WTC11 (cell line): ENCODE measurements around the gene CHKA. TPM values are rescaled to one million over a fixed set of nuclear protein-coding genes. Genes with fewer than 3 reads are reported as not detected.
A peak's percentile ranks its signal among the peaks of the same experiment; 100 is the strongest.

Experiments used
- ATAC-seq: fragments of 200-7000 bp; cut with Tn5 transposase; 2 replicates; pipeline ENCODE4 v1.10.0; 2021; ENCODE audit warnings: mild to moderate bottlenecking, moderate library complexity
- CTCF ChIA-PET: fragments of 300-600 bp; sonication (Branson Sonifier 250); formaldehyde crosslinking; loops from one replicate; lab custom pipeline; 2021; ENCODE audit warnings: antibody characterized with exemption; lab: Charles Lee
- POLR2A ChIA-PET: fragments of 350-600 bp; sonication (Branson Sonifier 250); formaldehyde crosslinking; loops from one replicate; lab custom pipeline; 2021; ENCODE audit warnings: antibody characterized with exemption; lab: Charles Lee
- DNase-seq: peaks from one replicate; pipeline ENCODE4 v3.0.0; 2021; ENCODE audit warnings: low spot score
- H3K27ac Mint-ChIP-seq: 2 replicates; pipeline ENCODE4 v1.8.0; 2021; ENCODE audit warnings: mixed read lengths
- H3K27me3 Mint-ChIP-seq: 2 replicates; pipeline ENCODE4 v1.8.0; 2021; ENCODE audit warnings: low read depth, mild to moderate bottlenecking, moderate library complexity, mixed read lengths
- H3K36me3 Mint-ChIP-seq: 2 replicates; pipeline ENCODE4 v1.8.0; 2021; ENCODE audit warnings: mixed read lengths
- H3K4me1 Mint-ChIP-seq: 2 replicates; pipeline ENCODE4 v1.8.0; 2022; ENCODE audit warnings: mixed read lengths
- H3K4me3 Mint-ChIP-seq: 2 replicates; pipeline ENCODE4 v1.8.0; 2021; ENCODE audit warnings: mild to moderate bottlenecking, moderate library complexity, mixed read lengths
- H3K9me3 Mint-ChIP-seq: 2 replicates; pipeline ENCODE4 v1.8.0; 2021; ENCODE audit warnings: mixed read lengths
- CBFB ChIP-seq: sonication (generic); formaldehyde crosslinking; IDR thresholded peaks from 2 replicates; pipeline ENCODE4 v1.8.1; 2022; ENCODE audit warnings: mild to moderate bottlenecking, low read depth, missing genetic modification reagents
- ELF4 ChIP-seq: sonication (generic); formaldehyde crosslinking; IDR thresholded peaks from 2 replicates; pipeline ENCODE4 v1.8.1; 2022; ENCODE audit warnings: low read depth, mild to moderate bottlenecking, moderate library complexity, missing genetic modification reagents
- FOXP1 ChIP-seq: sonication (generic); formaldehyde crosslinking; IDR thresholded peaks from 2 replicates; pipeline ENCODE4 v1.8.0; 2022; ENCODE audit warnings: missing genetic modification reagents, mild to moderate bottlenecking, moderate library complexity, borderline replicate concordance
- GRHL2 ChIP-seq: fragments of 250-450 bp; sonication (Bioruptor Pico); IDR thresholded peaks from 2 replicates; pipeline ENCODE4 v1.8.0; 2022; ENCODE audit warnings: mild to moderate bottlenecking, moderate library complexity; ENCODE audit not compliant: insufficient replicate concordance, severe bottlenecking
- HMGA2 ChIP-seq: fragments of 250-450 bp; sonication (Bioruptor Pico); IDR thresholded peaks from 2 replicates; pipeline ENCODE4 v1.4.0; 2021; ENCODE audit warnings: mild to moderate bottlenecking, moderate library complexity
- JAZF1 ChIP-seq: fragments of 250-450 bp; sonication (Bioruptor Pico); IDR thresholded peaks from 2 replicates; pipeline ENCODE4 v1.9.0; 2021; ENCODE audit warnings: moderate library complexity, mild to moderate bottlenecking, inconsistent platforms
- OVOL2 ChIP-seq: fragments of 250-450 bp; sonication (Bioruptor Pico); IDR thresholded peaks from 2 replicates; pipeline ENCODE4 v1.9.0; 2021; ENCODE audit warnings: mild to moderate bottlenecking, borderline replicate concordance
- TCF7 ChIP-seq: sonication (generic); formaldehyde crosslinking; IDR thresholded peaks from 2 replicates; pipeline ENCODE4 v1.8.0; 2022; ENCODE audit warnings: mild to moderate bottlenecking, low read depth, missing genetic modification reagents, moderate library complexity
- ZNF138 ChIP-seq: sonication (generic); formaldehyde crosslinking; conservative IDR thresholded peaks from 2 replicates; pipeline ENCODE4 v1.8.1; 2022; ENCODE audit warnings: mild to moderate bottlenecking, moderate library complexity, missing genetic modification reagents
- ZNF671 ChIP-seq: fragments of 250-450 bp; sonication (Bioruptor Pico); IDR thresholded peaks from 2 replicates; pipeline ENCODE4 v1.8.0; 2021; ENCODE audit warnings: mild to moderate bottlenecking
- total RNA-seq: library from RNA; stranded (reverse); gene quantifications from 3 replicates; pipeline ENCODE4 v1.2.3, GENCODE V29; 2021
- TF ChIP-seq, protein P1 (sequence below): sonication (generic); formaldehyde crosslinking; IDR thresholded peaks from 2 replicates; pipeline ENCODE4 v1.8.0; 2023; ENCODE audit warnings: mild to moderate bottlenecking, missing genetic modification reagents
- TF ChIP-seq, protein P2 (sequence below): fragments of 250-450 bp; sonication (Bioruptor Pico); IDR thresholded peaks from 2 replicates; pipeline ENCODE4 v1.9.0; 2021; ENCODE audit warnings: moderate library complexity, mild to moderate bottlenecking, inconsistent platforms, borderline replicate concordance
- TF ChIP-seq, protein P3 (sequence below): fragments of 250-450 bp; sonication (Bioruptor Pico); IDR thresholded peaks from 2 replicates; pipeline ENCODE4 v1.8.0; 2021; ENCODE audit warnings: mild to moderate bottlenecking
- TF ChIP-seq, protein P4 (sequence below): fragments of 250-450 bp; sonication (Bioruptor Pico); IDR thresholded peaks from 2 replicates; pipeline ENCODE4 v1.9.0; 2021; ENCODE audit warnings: mild to moderate bottlenecking, borderline replicate concordance
- TF ChIP-seq, protein P5 (sequence below): sonication (generic); formaldehyde crosslinking; IDR thresholded peaks from 2 replicates; pipeline ENCODE4 v1.8.1; 2023; ENCODE audit warnings: mild to moderate bottlenecking, missing genetic modification reagents
- TF ChIP-seq, protein P6 (sequence below): sonication (generic); formaldehyde crosslinking; IDR thresholded peaks from 2 replicates; pipeline ENCODE4 v1.8.1; 2022; ENCODE audit warnings: low read depth, missing genetic modification reagents, borderline replicate concordance
- TF ChIP-seq, protein P7 (sequence below): sonication (generic); formaldehyde crosslinking; IDR thresholded peaks from 2 replicates; pipeline ENCODE4 v1.8.0; 2022; ENCODE audit warnings: mild to moderate bottlenecking, missing genetic modification reagents

The CHKA gene
- total RNA-seq, 1 experiment from 2014 or later = 76.1 TPM

DNA sequence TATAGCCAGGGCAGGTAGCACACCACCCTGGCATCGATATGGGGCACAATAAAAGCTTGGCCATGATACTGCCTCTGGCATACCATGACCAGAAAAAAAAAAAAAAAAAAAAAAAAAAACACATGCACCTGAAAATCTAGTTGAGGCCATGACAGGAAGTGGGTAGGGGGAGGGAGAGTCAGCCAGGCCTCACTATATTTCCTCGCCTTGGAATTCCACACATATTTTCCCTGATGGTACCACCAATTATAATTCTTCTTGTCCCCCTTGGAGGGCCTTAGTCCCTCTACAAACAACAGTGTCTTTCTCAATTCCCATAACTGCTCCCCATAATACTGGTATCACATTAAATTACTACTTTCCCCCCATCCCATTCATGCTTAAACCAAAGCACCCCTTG, 12.6 kb upstream of the CHKA start (continued):
- TF ChIP-seq, protein P1, sequence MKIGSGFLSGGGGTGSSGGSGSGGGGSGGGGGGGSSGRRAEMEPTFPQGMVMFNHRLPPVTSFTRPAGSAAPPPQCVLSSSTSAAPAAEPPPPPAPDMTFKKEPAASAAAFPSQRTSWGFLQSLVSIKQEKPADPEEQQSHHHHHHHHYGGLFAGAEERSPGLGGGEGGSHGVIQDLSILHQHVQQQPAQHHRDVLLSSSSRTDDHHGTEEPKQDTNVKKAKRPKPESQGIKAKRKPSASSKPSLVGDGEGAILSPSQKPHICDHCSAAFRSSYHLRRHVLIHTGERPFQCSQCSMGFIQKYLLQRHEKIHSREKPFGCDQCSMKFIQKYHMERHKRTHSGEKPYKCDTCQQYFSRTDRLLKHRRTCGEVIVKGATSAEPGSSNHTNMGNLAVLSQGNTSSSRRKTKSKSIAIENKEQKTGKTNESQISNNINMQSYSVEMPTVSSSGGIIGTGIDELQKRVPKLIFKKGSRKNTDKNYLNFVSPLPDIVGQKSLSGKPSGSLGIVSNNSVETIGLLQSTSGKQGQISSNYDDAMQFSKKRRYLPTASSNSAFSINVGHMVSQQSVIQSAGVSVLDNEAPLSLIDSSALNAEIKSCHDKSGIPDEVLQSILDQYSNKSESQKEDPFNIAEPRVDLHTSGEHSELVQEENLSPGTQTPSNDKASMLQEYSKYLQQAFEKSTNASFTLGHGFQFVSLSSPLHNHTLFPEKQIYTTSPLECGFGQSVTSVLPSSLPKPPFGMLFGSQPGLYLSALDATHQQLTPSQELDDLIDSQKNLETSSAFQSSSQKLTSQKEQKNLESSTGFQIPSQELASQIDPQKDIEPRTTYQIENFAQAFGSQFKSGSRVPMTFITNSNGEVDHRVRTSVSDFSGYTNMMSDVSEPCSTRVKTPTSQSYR (CRISPR knock-in tag) = no peak
- TF ChIP-seq ELF4 (CRISPR knock-in tag) (no peak), FOXP1 (CRISPR knock-in tag) (no peak), ZNF671 (CRISPR knock-in tag) (no peak), CBFB (CRISPR knock-in tag) (no peak)

DNA sequence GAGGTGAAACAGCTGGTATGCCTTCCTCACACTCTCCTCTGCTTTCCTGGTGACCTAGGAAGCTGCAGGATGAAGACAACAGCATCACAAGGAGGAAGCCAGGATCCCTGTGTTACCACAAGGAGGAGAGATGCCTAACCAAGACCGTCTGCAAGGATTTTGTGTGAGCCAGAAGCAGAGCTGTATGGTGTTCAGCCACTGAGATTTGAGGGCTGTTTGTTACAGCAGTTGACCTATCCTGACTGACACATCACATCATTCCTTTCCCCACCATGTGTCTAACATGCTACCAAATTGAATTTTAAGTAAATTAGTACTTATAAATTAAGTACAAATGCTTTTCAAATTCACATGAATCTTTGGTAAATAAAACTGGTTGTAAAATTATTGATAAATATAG, 8.9 kb upstream of the CHKA start:
- Mint-ChIP-seq H3K27me3 (peaks cover 13% of the 10 kb centered on the region), H3K27ac (no peak overlapping the region), H3K4me3 (no peak overlapping the region), H3K36me3 (peaks cover 44% of the 10 kb centered on the region), H3K9me3 (peaks cover 45% of the 10 kb centered on the region), H3K4me1 (peaks cover 41% of the 10 kb centered on the region)
- TF ChIP-seq GRHL2 (CRISPR knock-in tag) (no peak), JAZF1 (no peak), OVOL2 (CRISPR knock-in tag) (no peak)
- TF ChIP-seq, protein P2, sequence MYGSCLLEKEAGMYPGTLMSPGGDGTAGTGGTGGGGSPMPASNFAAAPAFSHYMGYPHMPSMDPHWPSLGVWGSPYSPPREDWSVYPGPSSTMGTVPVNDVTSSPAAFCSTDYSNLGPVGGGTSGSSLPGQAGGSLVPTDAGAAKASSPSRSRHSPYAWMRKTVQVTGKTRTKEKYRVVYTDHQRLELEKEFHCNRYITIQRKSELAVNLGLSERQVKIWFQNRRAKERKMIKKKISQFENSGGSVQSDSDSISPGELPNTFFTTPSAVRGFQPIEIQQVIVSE (CRISPR knock-in tag) = no peak
- TF ChIP-seq, protein P3, sequence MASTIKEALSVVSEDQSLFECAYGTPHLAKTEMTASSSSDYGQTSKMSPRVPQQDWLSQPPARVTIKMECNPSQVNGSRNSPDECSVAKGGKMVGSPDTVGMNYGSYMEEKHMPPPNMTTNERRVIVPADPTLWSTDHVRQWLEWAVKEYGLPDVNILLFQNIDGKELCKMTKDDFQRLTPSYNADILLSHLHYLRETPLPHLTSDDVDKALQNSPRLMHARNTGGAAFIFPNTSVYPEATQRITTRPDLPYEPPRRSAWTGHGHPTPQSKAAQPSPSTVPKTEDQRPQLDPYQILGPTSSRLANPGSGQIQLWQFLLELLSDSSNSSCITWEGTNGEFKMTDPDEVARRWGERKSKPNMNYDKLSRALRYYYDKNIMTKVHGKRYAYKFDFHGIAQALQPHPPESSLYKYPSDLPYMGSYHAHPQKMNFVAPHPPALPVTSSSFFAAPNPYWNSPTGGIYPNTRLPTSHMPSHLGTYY = no peak
- TF ChIP-seq, protein P4, sequence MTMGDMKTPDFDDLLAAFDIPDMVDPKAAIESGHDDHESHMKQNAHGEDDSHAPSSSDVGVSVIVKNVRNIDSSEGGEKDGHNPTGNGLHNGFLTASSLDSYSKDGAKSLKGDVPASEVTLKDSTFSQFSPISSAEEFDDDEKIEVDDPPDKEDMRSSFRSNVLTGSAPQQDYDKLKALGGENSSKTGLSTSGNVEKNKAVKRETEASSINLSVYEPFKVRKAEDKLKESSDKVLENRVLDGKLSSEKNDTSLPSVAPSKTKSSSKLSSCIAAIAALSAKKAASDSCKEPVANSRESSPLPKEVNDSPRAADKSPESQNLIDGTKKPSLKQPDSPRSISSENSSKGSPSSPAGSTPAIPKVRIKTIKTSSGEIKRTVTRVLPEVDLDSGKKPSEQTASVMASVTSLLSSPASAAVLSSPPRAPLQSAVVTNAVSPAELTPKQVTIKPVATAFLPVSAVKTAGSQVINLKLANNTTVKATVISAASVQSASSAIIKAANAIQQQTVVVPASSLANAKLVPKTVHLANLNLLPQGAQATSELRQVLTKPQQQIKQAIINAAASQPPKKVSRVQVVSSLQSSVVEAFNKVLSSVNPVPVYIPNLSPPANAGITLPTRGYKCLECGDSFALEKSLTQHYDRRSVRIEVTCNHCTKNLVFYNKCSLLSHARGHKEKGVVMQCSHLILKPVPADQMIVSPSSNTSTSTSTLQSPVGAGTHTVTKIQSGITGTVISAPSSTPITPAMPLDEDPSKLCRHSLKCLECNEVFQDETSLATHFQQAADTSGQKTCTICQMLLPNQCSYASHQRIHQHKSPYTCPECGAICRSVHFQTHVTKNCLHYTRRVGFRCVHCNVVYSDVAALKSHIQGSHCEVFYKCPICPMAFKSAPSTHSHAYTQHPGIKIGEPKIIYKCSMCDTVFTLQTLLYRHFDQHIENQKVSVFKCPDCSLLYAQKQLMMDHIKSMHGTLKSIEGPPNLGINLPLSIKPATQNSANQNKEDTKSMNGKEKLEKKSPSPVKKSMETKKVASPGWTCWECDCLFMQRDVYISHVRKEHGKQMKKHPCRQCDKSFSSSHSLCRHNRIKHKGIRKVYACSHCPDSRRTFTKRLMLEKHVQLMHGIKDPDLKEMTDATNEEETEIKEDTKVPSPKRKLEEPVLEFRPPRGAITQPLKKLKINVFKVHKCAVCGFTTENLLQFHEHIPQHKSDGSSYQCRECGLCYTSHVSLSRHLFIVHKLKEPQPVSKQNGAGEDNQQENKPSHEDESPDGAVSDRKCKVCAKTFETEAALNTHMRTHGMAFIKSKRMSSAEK (CRISPR knock-in tag) = no peak
- no peak for ATAC-seq
- no peak for DNase-seq
- CTCF ChIA-PET = no interaction called here
- POLR2A ChIA-PET = no interaction called here

DNA sequence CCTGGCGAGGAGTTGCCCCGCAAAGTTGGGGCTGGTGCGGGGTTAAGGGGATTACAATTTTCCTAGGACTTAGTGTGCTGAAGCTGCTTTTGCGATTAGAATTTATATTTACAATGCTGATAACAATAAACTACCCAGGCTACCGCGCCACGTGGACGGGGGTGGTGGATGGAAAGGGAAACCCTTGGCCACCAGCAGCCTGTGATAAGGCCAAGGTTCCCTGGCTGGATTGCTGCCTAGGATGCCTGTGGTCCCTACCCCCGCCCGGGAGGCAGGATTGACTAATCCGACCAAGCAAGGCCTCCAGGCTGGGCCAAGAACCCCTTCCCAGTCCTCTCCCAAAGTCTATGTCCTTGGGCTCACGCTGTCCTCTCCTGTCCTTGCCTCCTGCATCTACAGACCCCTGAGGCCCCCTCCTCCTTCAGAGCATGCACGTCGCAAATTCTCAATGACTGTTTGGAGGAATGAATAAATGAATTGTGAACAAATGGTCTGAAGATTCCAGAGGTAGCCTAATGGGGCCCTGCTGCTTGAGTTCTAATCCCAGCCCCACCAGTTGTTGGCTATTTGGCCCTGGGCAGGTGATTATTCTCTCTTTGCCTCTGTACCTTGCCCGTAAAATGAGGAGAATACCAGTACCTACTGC, 7.6 kb upstream of the CHKA start:
- peaks cover 32% of the 10 kb centered on the region for H3K36me3 Mint-ChIP-seq
- TF ChIP-seq ZNF671 (CRISPR knock-in tag) (no peak), ZNF138 (no peak), HMGA2 (CRISPR knock-in tag) (no peak), TCF7 (CRISPR knock-in tag) (no peak)
- TF ChIP-seq, protein P5, sequence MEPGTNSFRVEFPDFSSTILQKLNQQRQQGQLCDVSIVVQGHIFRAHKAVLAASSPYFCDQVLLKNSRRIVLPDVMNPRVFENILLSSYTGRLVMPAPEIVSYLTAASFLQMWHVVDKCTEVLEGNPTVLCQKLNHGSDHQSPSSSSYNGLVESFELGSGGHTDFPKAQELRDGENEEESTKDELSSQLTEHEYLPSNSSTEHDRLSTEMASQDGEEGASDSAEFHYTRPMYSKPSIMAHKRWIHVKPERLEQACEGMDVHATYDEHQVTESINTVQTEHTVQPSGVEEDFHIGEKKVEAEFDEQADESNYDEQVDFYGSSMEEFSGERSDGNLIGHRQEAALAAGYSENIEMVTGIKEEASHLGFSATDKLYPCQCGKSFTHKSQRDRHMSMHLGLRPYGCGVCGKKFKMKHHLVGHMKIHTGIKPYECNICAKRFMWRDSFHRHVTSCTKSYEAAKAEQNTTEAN (CRISPR knock-in tag) = no peak
- TF ChIP-seq, protein P6, sequence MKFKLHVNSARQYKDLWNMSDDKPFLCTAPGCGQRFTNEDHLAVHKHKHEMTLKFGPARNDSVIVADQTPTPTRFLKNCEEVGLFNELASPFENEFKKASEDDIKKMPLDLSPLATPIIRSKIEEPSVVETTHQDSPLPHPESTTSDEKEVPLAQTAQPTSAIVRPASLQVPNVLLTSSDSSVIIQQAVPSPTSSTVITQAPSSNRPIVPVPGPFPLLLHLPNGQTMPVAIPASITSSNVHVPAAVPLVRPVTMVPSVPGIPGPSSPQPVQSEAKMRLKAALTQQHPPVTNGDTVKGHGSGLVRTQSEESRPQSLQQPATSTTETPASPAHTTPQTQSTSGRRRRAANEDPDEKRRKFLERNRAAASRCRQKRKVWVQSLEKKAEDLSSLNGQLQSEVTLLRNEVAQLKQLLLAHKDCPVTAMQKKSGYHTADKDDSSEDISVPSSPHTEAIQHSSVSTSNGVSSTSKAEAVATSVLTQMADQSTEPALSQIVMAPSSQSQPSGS (CRISPR knock-in tag) = no peak
- TF ChIP-seq, protein P7, sequence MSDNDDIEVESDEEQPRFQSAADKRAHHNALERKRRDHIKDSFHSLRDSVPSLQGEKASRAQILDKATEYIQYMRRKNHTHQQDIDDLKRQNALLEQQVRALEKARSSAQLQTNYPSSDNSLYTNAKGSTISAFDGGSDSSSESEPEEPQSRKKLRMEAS (CRISPR knock-in tag) = peak; percentile 38; the same call in 1 of the 2 replicates
- H3K4me3 Mint-ChIP-seq = peak overlapping the region; percentile 49
- peaks cover 54% of the 10 kb centered on the region for H3K4me1 Mint-ChIP-seq
- CTCF ChIA-PET = interaction anchor here (0.9 to 1.3 kb wide), 4 partner anchors 10 to 132 kb away, joined by 3 to 16 read pairs (median 3); no protein-coding TSS in a partner anchor
- POLR2A ChIA-PET = interaction anchor here (1.2 to 1.4 kb wide), 3 partner anchors 11 to 80 kb away, joined by 4 to 14 read pairs (median 4); no protein-coding TSS in a partner anchor
- ATAC-seq = peak; percentile 28
- peak; percentile 53 for DNase-seq
- H3K27ac Mint-ChIP-seq = peak overlapping the region; percentile 91
- H3K27me3 Mint-ChIP-seq = peaks cover 9% of the 10 kb centered on the region
- H3K9me3 Mint-ChIP-seq = peaks cover 33% of the 10 kb centered on the region
